GM21717 (cell line): Measurements from ENCODE around the gene ZNF778.

Experiments used
- ATAC-seq: cut with Tn5 transposase; IDR thresholded peaks from one replicate; pipeline ENCODE4 v1.9.1; 2021; ENCODE audit warnings: mild to moderate bottlenecking, moderate library complexity; ENCODE audit not compliant: unreplicated experiment

ZNF778 gene

GRCh38 chr16:89273741-89274472 is 56.4 kb downstream of the ZNF778 start:
- no peak for ATAC-seq

GRCh38 chr16:89274561-89275283 is 57.2 kb downstream of the ZNF778 start:
- ATAC-seq: no peak

GRCh38 chr16:89275284-89275584 is 57.7 kb downstream of the ZNF778 start:
- ATAC-seq: no peak

GRCh38 chr16:89275837-89276720 is 58.6 kb downstream of the ZNF778 start:
- no peak for ATAC-seq

GRCh38 chr16:89277049-89277448 is 59.5 kb downstream of the ZNF778 start:
- ATAC-seq: no peak

GRCh38 chr16:89277641-89278341 is 60.3 kb downstream of the ZNF778 start:
- no peak for ATAC-seq

GRCh38 chr16:89278441-89279240 is 61.1 kb downstream of the ZNF778 start:
- no peak for ATAC-seq

- no peak for ATAC-seq
Measured at GRCh38 chr16:89279666-89280481, 62.4 kb downstream of the ZNF778 start.

GRCh38 chr16:89280546-89281188 is 63.2 kb downstream of the ZNF778 start:
- no peak for ATAC-seq

GRCh38 chr16:89281189-89281577 is 63.7 kb downstream of the ZNF778 start:
- no peak for ATAC-seq

- no peak for ATAC-seq
Measured at GRCh38 chr16:89281829-89282228, 64.3 kb downstream of the ZNF778 start.

GRCh38 chr16:89282523-89282922 is 65.0 kb downstream of the ZNF778 start:
- ATAC-seq: no peak

- ATAC-seq: no peak
Measured at GRCh38 chr16:89283449-89283848, 65.9 kb downstream of the ZNF778 start.

GRCh38 chr16:89285381-89285780 is 67.9 kb downstream of the ZNF778 start:
- ATAC-seq: no peak

GRCh38 chr16:89286096-89286495 is 68.6 kb downstream of the ZNF778 start:
- no peak for ATAC-seq
